GM20431 (cell line): ENCODE results near the gene SPAG6.
"Not testable (repeated sequence)": the region's sequence is repeated elsewhere in the genome, so short reads cannot be mapped to it uniquely, and the experiment has no call there.

ENCODE experiments used
- in situ Hi-C: fragments of 300-500 bp; cut with MseI, MboI; formaldehyde crosslinking; loops from one replicate; pipeline ENCODE4 v1.15.0; 2020; ENCODE audit warnings: low sequenced_read_pairs; ENCODE audit not compliant: unreplicated experiment

The SPAG6 gene

DNA sequence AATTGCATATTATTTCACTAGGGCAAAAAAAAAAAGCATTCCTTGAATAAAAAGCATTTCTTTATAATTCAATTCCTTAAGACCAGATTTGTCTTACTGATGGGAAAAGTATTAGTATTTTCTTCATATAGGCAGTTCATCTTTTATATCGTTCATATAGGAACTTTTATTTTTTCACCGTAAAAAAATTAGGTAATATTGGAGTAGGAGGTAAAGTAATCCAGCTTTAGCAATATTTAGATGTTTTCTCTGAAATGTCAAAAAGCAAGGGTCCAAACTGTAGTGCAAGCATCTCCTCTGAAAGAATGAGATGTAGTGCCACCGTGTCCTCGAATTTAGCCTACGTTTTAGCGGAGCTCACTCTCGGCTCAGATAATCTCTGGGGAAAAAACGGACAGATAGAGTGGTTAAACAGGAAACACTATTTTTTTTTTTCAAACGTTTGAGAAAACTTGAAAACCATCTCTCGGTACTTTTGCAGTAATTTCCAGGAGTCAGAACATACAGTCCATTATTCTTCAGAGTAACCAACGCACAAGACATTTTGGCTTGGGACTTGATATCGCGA is 5.5 kb upstream of the SPAG6 start:
- in situ Hi-C loops = no loop called here

DNA sequence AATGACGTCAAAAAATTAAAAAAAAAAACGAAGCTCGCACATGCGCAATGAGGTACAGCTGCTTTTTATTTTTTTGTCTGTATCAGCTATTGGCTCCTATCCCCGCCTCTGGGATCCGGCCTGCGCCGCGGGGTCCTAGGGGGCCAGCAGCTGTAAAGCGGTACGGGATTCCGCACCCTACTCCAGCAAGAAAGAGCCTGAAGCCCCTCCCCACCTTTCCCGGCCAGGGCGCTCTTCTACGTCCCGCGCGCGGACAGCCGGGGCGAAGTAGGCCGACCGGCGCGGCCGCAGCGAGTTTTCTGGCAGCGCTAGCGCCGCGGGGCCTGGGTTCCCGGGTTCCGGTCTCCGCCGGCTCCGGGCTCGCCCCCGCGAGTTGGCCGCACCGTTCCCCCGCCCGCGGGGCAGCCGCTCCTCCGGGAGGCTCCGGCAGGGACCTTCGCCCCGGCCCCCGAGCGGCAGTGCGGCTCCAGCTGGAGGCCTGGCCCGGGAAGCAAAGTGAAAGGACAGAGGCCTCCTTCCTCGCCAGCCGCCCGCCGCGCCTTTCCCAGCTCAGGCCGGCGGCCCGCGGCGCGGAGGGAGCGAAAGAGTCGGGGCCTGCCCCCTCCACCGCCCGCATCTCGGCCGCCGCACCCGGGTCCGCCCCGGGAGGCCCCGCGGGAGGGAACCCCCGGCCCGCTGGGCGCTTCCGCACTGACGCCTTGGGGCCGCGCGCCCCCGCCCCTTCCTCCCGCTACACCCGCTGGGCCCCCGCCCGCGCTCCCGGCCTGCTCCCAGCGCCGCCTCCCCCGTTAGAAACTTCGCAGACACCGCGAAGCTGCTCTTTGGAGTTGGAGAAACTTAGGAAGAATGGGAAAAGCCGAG is 4.7 kb upstream of the SPAG6 start:
- in situ Hi-C loops = no loop called here

DNA sequence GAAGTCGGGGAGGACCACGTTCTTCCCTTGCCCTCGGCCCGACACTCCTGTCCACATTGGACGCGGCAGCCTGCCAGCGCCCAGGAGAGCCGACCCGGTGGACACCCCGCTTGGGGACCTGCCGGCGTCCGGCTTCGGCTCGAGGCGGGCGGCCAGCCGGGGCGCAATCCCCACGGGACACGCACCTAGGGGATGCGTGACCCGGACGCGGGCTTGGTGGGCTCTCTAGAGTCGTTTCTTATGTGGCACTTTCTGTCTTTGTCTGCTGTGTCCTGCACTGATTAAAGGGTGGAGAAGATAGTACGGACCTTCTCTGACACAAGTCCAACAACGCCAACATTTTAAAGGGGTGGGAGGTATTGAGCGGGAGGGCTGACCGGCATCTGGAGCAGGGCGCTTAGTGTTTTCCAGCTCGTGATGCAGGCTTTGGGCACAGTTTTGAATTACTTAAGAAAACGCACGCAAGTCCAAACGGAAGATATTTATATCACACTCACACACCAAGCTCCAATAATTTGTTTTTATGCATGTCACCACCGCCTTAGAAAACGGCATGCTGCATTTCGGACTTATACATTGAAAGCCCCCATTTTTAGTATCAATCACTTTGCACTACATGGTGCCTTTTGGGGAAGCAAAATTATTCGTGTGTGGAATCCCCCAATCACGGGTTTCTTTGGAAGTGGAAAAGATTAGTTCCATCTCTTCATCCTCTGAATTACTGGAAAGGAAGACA is 3.9 kb upstream of the SPAG6 start:
- in situ Hi-C loops = no loop called here

DNA sequence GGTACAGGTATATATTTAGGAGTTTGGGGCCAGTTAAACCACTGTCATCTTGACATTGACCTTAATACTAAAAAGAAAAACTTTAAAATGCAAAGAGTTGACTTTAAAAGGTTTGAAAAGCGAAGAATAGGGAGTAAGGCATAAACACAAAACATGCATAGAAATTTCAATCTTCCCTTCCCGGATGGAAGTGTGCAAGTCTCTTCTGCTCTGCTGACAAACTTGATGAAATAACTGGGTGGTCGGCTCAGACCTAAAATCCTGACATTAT is 3.4 kb upstream of the SPAG6 start:
- in situ Hi-C loops = no loop called here

DNA sequence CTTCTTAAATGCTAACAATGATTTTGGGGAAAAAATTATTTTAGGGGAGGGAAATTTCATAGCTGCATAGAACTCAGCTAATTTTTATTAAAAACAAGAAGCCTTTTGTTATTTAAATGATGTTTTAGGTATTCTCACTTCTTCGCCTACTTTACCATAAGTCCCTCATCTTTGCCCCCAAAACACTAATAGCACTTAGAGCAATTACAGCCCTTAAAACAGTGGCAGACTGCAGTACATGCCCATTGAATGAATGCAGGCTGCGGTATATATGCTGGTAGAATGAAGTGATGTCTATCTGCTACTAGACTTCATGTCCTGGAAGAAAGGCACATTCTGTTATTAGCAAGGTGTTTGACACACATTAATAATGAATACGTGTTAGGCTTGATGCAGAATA is 2.9 kb upstream of the SPAG6 start:
- in situ Hi-C loops = no loop called here

DNA sequence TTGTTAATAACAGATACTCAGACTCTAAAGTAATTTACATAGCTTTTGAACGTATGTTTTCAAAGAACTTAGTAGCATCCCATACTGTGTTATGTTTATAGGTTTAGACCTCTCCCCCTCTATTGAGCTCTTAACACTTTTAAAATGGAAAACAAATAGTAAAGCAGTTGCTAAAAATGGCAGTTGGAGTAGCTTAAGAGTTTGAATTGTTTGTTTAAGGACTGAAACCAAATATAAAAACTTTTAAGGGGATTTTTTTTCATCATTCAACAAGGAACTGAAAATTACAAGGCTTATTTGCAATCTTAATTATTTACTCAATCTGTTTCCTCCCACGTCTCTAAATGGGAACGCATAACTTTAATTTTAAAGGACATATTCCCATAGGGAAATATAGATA is 1.6 kb upstream of the SPAG6 start:
- in situ Hi-C loops = no loop called here

DNA sequence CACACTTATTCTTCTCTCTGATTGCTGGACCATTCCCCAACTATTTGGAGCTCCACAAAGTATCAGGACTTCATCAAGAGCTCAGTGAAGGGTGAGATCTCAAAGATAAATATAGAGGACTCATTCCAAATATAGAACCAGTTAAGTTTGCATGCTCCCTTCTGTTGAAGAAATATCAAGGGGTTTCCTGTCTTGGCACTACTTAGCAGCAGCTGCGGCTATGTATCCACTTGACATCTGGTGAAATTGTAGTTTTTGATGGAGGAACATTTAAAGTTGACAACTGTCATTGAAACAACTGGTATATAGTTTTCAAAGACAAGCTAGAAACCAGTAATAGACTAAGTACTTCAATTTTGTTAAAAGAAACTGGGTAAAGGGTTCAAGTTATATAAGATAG is 1.0 kb upstream of the SPAG6 start:
- in situ Hi-C loops = no loop called here

DNA sequence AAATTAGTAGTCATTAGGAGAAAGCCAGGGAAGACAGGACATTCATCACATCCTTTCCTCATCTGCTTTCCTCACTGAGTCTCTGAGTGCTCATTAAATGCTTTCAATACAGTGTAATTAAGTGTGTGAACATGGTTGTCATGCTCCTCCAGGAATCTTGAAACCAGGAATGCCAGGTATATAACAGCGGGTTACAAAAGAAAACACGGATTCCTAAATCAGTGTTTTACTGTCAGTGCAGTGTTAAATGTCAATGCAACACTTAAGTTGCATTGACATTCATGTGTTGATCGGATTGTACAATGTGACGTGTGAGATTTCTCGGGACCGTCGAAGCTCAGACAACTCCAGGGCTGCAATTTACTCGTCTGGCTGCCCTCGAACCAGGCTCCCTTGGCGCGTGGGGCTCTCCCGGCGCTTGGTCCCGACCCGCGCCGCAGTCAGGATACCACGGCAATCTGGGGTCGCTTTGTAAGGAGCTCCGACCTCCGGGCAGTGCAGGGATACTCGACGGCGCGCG is 455 bp upstream of the SPAG6 start:
- in situ Hi-C loops = no loop called here

DNA sequence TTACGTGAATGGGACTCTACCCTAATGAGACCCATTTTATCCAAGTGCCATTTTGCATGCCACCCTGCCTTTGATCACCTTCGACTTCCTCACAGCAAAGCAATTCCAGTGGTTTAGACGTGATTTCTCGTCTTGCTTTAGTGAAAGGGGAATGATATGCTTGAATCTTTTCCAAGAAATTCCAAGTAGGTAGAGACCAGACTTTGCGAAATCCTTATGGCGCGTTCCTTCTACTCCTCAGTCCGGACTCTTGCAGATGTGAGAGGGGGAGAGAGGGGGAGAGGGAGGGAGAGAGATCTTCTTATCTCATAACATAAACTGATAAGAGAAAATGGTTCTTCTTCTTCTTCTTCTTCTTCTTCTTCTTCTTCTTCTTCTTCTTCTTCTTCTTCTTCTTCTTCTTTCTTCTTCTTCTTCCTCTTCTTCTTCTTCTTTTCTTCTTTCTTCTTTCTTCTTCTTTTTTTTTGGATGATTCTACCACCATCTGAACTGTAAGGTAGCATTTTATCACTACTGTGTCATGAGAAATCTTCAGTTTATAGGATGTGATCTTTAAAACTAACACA is 883 bp downstream of the SPAG6 start:
- in situ Hi-C loops = no loop called here

DNA sequence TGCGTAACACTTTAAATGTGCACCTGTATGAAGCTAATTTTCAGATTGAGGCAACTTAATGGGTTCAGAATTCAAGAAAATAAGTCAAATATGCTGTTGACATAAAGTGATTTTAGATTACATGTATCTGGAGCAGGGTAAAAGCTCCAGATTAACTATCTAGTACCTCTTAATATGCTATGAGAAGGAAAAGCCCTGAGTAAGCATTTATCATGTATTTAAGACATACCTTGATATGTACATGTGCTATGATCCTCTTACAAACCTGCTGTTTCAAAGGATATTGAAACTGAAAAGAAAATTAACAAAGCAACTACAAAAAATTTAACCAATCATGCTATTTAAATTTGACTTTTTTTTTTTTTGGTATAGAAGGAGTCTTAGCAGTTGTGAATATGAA is 4.5 kb downstream of the SPAG6 start:
- in situ Hi-C loops = no loop called here

DNA sequence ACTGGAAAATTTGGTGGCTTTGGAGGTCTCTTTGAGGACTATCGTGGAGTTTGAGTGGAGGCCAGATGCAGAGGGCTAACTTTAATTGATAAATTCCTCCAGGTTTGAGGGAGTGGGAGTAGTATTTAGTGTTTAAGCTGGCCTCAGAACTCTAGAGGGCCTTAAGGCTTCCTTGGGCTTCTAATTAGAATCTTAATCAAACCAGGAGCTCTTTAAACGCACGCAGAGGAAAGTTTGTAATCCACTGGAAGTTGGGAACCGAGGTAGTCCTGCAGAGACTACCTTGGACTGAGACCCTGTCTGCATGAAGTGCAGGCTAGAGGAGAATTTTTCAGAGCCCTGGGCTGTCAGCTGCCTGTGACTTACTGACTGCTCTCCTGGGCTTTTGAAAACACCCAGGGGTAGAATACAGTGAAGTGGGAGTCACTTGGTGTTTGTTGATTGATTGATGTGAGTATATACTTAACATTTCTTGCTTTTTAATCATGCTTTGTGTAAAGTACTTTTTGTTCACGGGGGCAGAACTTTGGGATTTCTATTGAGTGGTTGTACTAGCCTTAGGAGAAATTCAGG is 5.9 kb downstream of the SPAG6 start:
- in situ Hi-C loops = no loop called here

DNA sequence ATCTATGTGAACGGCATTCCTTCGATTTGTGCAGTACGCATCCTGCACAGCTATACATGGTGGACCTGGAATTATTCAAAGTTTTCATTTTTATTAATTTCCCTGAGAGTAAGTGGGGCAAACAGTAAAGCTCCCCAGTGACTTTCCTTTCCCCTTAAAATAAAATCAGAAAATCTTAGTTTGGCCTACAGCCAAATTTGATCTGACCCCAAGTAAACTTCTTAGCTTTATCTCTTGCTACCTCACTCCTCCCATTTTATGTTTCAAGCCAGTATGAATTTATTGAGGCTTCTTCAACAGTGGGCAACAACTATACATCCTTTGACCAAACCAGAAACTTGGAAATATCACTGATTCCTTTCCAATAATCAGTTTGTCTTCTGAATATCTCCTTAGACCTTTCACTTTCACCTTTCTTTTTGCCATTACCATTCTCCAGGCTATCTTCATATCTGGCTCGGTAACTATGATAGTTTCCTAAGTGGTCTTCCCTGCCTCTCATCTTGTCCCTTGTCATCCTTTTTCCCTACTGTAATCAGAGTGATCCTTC is 11.1 kb downstream of the SPAG6 start:
- in situ Hi-C loops = no loop called here

DNA sequence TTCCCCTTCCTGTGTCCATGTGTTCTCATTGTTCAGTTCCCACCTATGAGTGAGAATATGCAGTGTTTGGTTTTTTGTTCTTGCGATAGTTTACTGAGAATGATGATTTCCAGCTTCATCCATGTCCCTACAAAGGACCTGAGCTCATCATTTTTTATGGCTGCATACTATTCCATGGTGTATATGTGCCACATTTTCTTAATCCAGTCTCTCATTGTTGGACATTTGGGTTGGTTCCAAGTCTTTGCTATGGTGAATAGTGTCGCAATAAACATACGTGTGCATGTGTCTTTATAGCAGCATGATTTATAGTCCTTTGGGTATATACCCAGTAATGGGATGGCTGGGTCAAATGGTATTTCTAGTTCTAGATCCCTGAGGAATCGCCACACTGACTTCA is 12.5 kb downstream of the SPAG6 start:
- in situ Hi-C loops = not testable (repeated sequence)

DNA sequence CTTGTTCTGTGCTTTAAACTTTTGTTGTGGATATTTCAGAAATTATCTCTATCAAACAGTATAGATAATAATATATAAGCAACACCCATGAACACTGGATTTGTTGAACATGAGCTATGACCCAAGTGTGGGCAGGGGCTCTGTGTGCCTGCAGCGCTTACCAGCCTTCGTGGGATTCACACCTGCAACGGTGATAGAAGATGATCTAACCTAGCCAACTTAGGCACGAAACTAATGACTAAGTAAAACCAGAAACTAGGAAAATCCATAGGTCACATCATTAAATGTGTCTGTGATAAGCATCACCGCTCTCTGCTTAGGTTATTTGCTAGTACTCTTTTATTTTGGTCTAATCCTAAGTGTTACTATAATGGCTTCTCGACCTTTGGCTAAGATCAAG is 18.0 kb downstream of the SPAG6 start:
- in situ Hi-C loops = no loop called here

DNA sequence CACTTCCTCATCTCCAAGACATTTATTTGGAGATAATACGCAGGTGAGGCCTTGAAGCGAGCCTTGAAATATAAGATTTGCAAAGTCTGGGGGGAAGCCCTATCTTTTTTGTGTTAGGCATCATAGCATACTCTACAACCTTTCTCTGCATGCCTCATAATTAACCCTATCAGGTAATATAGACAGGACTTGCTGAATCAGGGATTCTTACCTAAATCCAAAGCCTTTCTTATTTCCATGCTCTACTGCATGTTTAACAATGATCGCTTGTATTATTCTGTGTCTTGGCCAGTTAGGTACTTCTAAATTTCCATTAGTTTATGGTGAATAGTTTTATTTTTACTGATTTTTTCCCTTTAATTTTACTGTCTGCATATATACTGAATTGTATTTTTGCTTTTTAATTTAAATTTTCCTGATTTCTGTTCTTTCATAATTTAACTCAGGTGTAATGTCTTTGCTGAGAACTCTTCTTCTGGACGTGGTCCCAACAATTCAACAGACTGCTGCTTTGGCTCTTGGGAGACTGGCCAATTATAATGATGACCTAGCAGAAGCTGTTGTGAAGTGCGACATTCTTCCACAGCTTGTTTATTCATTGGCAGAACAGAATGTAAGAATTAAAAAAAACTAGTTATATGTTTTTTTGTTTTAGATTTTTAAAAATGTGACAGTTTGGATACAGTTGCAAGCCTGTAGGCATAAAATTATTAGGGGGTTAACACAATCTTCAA is 19.3 kb downstream of the SPAG6 start:
- in situ Hi-C loops = no loop called here

DNA sequence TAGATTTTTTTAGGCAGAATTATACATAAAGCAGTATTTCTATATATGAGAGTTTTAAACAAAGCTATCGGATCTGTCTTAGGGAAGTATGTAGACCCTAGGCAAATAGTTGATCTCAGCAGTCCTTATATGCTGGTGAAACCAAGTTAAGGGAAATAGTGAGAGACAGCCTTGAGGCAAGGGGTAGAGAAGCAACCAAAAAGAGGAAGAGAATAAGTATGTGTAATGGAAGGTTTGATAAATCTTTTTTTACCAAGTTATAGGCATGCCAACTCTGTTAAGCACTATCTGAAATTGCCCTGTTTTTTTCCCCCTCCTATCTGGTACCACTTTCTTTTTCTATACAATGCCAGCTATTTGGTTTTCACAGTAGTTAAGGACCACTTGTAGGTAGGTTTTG is 19.9 kb downstream of the SPAG6 start:
- in situ Hi-C loops = no loop called here

DNA sequence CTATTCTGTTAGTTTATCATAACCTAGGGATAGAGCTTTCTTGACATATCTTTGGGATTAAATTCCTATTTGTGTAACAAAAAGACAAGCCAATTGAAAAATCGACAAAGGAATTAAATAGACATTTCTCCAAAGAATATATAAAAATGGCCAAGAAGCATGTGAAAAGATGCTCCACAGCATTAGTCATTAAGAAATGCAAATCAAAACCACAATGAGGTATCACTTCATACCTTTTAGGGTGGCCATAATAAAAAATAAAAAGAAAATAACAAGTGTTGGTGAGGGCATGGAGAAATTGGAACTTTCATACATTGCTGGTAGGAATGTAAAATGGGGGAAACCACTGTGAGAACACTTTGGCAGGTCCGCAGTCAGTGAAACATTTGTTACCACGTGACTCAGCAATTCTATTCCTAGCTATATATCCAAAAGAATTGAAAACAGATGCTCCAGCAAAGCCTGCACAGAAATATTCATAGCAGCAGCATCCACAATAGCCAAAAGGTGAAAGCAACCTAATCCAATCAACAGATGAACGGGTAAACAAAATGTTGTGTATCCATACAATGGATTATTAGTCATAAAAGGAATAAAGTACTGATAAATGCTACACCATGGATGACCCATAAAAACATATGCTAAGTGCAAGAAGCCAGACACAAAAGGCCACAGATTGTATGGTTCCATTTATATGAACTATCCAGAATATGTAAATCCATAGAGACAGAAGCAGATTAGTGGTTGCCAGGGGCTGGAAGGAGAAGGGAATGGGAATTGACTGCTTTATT is 20.5 kb downstream of the SPAG6 start:
- in situ Hi-C loops = no loop called here

DNA sequence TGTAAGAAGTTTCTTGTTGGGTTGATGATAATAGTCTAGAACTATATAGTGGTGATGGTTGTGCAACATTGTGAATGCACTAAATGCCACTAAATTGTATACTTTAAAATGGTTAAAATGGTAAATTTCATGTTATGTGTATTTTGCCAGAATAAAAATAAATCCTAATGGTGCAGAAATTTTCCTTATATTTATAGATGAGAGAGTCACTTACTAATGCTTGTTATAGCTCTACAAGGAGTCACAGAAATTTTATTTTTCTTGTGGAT is 21.1 kb downstream of the SPAG6 start:
- in situ Hi-C loops = no loop called here

DNA sequence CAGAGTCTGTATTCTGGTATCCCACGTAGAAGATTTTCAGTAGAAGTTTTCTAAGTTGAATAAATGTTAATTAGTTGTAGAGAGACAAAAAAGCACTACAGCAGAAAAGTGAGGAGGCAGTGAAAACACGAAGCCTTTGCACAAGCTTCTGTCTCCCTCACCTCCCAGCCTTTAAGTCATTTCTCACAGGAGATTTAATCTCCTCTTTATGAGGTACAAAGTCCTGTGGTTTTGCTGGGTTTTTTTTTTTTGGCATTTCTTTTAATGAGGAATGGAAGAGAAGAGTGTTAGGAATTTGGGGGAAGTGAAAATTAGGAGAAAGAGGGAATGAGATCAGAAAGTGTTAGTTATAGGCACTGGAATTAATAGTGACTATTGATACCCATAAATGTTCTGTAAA is 21.5 kb downstream of the SPAG6 start:
- in situ Hi-C loops = no loop called here
